Upper lobe of left lung (tissue), 6 donors: ENCODE results near the gene KIRREL3. TPM values are rescaled to one million over a fixed set of nuclear protein-coding genes. Genes with fewer than 3 reads are reported as not detected.
A peak's percentile ranks its signal among the peaks of the same experiment; 100 is the strongest.

Source experiments
- ATAC-seq, 2 donors: fragments of 200-7000 bp; cut with Tn5 transposase; one replicate each; pipeline ENCODE4 v1.9.1; 2022; ENCODE audit warnings: mild to moderate bottlenecking in 2 of 2, moderate library complexity in 2 of 2; ENCODE audit not compliant: low FRiP score in 2 of 2
- DNase-seq, 2 donors: peaks; one replicate each; pipeline ENCODE4 v3.0.0-alpha.2; 2019 to 2020
- H3K27ac ChIP-seq, 4 donors: fragments of 200-600 bp; sonication (generic); one replicate each; pipeline ENCODE4 v1.5.1; 2016 to 2019
- H3K27me3 ChIP-seq, 4 donors: fragments of 200-600 bp; sonication (generic); one replicate each; pipeline ENCODE4 v1.5.1; 2017 to 2019
- H3K36me3 ChIP-seq, 4 donors: fragments of 200-600 bp; sonication (generic); one replicate each; pipeline ENCODE4 v1.5.1; 2016 to 2019
- H3K4me1 ChIP-seq, 4 donors: fragments of 200-600 bp; sonication (generic); one replicate each; pipeline ENCODE4 v1.5.1; 2018 to 2019
- H3K4me3 ChIP-seq, 4 donors: fragments of 200-600 bp; sonication (generic); one replicate each; pipeline ENCODE4 v1.5.1; 2017 to 2019; ENCODE audit warnings: mild to moderate bottlenecking in 2 of 4, moderate library complexity in 1 of 4
- H3K9me3 ChIP-seq, 4 donors: fragments of 200-600 bp; sonication (generic); one replicate each; pipeline ENCODE4 v1.5.1; 2018 to 2019
- EP300 ChIP-seq, 4 donors: sonication (generic); formaldehyde crosslinking; IDR thresholded peaks; one replicate each; pipeline ENCODE4 v1.5.1; 2017; ENCODE audit warnings: antibody characterized with exemption in 4 of 4, control low read depth in 2 of 4
- POLR2A ChIP-seq, 4 donors: fragments of 450-650 bp; IDR thresholded peaks; one replicate each; pipeline ENCODE4 v1.5.1; 2016 to 2017; ENCODE audit warnings: antibody characterized with exemption in 4 of 4, mild to moderate bottlenecking in 2 of 4
- POLR2AphosphoS5 ChIP-seq, 2 donors: sonication (generic); formaldehyde crosslinking; IDR thresholded peaks; one replicate each; pipeline ENCODE4 v1.5.1; 2017; ENCODE audit warnings: antibody characterized with exemption in 2 of 2
- WGBS, 2 donors: methylation state at CpG; one replicate each; pipeline ENCODE4 v1.1.5; 2017 to 2018; 5-methylcytosine and 5-hydroxymethylcytosine counted together
- total RNA-seq, 6 donors: library from RNA; depleted of rRNA in 4 of 6; stranded (reverse); fragments of >200 nt in 4 of 6; gene quantifications; one replicate each; pipeline versions ENCODE4 v1.1.0 to v1.2.1, GENCODE V29; 2016 to 2021
- TF ChIP-seq, protein P1 (sequence below), 6 experiments: fragments of 450-650 bp in 4 of 6; fragments of 200-600 bp in 2 of 6; sonication (generic) in 2 of 6; IDR thresholded peaks; one replicate each; pipeline ENCODE4 v1.5.1; 2016 to 2019; ENCODE audit warnings: antibody characterized with exemption in 6 of 6
- donor health status: DM: no; HTN: no; CAD: no; lungs with moderate emphysema.
- donor health status: DM: no; HTN: yes; CAD: no; lungs with severe emphysema.

Gene KIRREL3
- total RNA-seq, 6 donors from 2014 or later = 0.22 to 0.24 TPM; not detected in 4

DNA sequence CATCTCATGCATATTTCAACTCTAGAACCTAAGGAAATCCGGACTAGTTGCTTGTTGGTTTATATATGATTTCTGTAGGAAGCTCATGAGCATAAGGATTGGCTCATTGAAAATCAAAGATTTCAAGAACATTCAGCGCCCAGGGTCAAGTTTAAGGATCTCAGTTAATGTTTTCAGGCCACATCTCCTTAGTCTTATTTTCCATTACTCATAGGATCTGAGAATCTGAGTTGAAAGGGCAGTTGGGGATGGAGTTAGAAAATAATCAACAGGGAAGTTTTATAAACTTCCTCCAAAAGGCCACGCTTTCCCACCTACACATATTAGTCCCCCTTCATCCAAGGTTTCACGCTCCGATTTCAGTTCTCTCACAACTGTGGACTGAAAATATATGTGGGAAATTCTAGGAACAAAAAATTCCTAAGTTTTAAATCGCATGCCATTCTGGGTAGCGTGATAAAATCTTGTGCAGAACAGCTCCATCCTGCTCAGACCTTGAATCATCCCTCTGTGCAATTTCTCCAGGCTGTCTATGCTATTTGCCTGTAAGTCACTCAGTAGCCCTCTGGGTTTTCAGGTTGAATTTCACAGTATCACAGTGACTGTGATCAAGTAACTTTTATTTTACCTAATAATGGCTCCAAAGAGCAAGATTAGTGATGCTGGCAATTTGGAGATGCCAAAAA lies 160.2 kb downstream of the KIRREL3 start:
- 86 to 90% methylated on average over 7 of the region's 7 CpGs for WGBS, 2 donors
- DNase-seq = no peak
- Histone ChIP-seq H3K4me1 (no peaks in the 10 kb centered on the region), H3K4me3 (no peak overlapping the region), H3K27ac (no peak overlapping the region), H3K36me3 (no peaks in the 10 kb centered on the region), H3K27me3 (no peaks in the 10 kb centered on the region), H3K9me3 (no peaks in the 10 kb centered on the region)
- no peak for ATAC-seq
- TF ChIP-seq, protein P1, sequence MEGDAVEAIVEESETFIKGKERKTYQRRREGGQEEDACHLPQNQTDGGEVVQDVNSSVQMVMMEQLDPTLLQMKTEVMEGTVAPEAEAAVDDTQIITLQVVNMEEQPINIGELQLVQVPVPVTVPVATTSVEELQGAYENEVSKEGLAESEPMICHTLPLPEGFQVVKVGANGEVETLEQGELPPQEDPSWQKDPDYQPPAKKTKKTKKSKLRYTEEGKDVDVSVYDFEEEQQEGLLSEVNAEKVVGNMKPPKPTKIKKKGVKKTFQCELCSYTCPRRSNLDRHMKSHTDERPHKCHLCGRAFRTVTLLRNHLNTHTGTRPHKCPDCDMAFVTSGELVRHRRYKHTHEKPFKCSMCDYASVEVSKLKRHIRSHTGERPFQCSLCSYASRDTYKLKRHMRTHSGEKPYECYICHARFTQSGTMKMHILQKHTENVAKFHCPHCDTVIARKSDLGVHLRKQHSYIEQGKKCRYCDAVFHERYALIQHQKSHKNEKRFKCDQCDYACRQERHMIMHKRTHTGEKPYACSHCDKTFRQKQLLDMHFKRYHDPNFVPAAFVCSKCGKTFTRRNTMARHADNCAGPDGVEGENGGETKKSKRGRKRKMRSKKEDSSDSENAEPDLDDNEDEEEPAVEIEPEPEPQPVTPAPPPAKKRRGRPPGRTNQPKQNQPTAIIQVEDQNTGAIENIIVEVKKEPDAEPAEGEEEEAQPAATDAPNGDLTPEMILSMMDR (IDR thresholded peaks at IDR 0.05) = no peak
- TF ChIP-seq POLR2A (IDR thresholded peaks at IDR 0.05) (no peak), EP300 (IDR thresholded peaks at IDR 0.05) (no peak), POLR2AphosphoS5 (IDR thresholded peaks at IDR 0.05) (no peak)

GRCh38 chr11:126839496-126839895 lies 161.1 kb downstream of the KIRREL3 start:
- Histone ChIP-seq H3K4me1 (no peaks in the 10 kb centered on the region), H3K27ac (no peak overlapping the region), H3K36me3 (no peaks in the 10 kb centered on the region), H3K4me3 (no peak overlapping the region), H3K27me3 (no peaks in the 10 kb centered on the region), H3K9me3 (no peaks in the 10 kb centered on the region)
- no peak for TF ChIP-seq POLR2AphosphoS5 (IDR thresholded peaks at IDR 0.05)
- TF ChIP-seq EP300 (IDR thresholded peaks at IDR 0.05) = no peak
- no peak for TF ChIP-seq POLR2A (IDR thresholded peaks at IDR 0.05)
- TF ChIP-seq, protein P1 (IDR thresholded peaks at IDR 0.05) = no peak
- 60 to 75% methylated on average over 7 of the region's 7 CpGs for WGBS, 2 donors
- no peak for ATAC-seq
- DNase-seq = no peak

- H3K4me3 ChIP-seq = no peak overlapping the region
- H3K9me3 ChIP-seq = no peaks in the 10 kb centered on the region
- no peaks in the 10 kb centered on the region for H3K4me1 ChIP-seq
- ATAC-seq (no peak), DNase-seq (no peak)
- WGBS, 2 donors = 76 to 82% methylated on average over 5 of the region's 5 CpGs
- no peak for TF ChIP-seq POLR2AphosphoS5 (IDR thresholded peaks at IDR 0.05)
- TF ChIP-seq, protein P1 (IDR thresholded peaks at IDR 0.05) = no peak
- no peak for TF ChIP-seq EP300 (IDR thresholded peaks at IDR 0.05)
- no peak for TF ChIP-seq POLR2A (IDR thresholded peaks at IDR 0.05)
- H3K36me3 ChIP-seq = no peaks in the 10 kb centered on the region
- no peaks in the 10 kb centered on the region for H3K27me3 ChIP-seq
- no peak overlapping the region for H3K27ac ChIP-seq
Measured at GRCh38 chr11:126838779-126839178, 161.8 kb downstream of the KIRREL3 start.

DNA sequence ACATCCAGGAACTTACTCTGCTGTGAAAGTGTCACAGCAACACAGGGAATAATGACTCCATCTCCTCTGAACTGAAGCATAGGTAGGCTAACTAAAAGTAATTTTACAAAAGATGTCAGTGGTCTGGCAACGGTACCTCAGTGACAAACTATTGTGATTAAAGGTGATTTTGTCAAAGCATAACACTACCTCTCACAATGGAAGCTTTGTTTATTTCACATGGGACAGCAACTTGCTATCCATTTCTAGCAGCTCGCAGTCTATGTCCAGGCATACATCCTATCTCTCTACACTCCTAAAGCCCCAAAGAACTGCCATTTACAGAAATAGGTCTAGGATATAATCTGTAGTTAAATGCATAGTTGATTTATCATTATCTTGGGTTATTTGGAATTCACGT lies 163.0 kb downstream of the KIRREL3 start:
- no peak for ATAC-seq
- DNase-seq = no peak
- no peaks in the 10 kb centered on the region for H3K27me3 ChIP-seq
- H3K36me3 ChIP-seq = no peaks in the 10 kb centered on the region
- H3K4me3 ChIP-seq = no peak overlapping the region
- H3K9me3 ChIP-seq = no peaks in the 10 kb centered on the region
- TF ChIP-seq, protein P1 (IDR thresholded peaks at IDR 0.05) = no peak
- no peak for TF ChIP-seq EP300 (IDR thresholded peaks at IDR 0.05)
- TF ChIP-seq POLR2AphosphoS5 (IDR thresholded peaks at IDR 0.05) = no peak
- no peak for TF ChIP-seq POLR2A (IDR thresholded peaks at IDR 0.05)
- no peak overlapping the region for H3K27ac ChIP-seq
- peaks cover 0 to 8% (median 1%) of the 10 kb centered on the region in 4 donors for H3K4me1 ChIP-seq
- 78 to 92% methylated on average over 3 of the region's 3 CpGs for WGBS, 2 donors

GRCh38 chr11:126834573-126834972 lies 166.0 kb downstream of the KIRREL3 start:
- ATAC-seq (peak in 1 of 2 donors; percentile 6), DNase-seq (peak in 1 of 2 donors; percentile 17)
- Histone ChIP-seq H3K4me3 (no peak overlapping the region), H3K9me3 (no peaks in the 10 kb centered on the region), H3K27ac (no peak overlapping the region), H3K4me1 (peaks cover 3 to 15% (median 3%) of the 10 kb centered on the region in 4 donors), H3K36me3 (no peaks in the 10 kb centered on the region), H3K27me3 (no peaks in the 10 kb centered on the region)
- 87 to 93% methylated on average over 7 to 8 of the region's 8 CpGs for WGBS, 2 donors
- TF ChIP-seq POLR2A (IDR thresholded peaks at IDR 0.05) (no peak), POLR2AphosphoS5 (IDR thresholded peaks at IDR 0.05) (no peak), EP300 (IDR thresholded peaks at IDR 0.05) (no peak)
- TF ChIP-seq, protein P1 (IDR thresholded peaks at IDR 0.05) = no peak
